H9 (cell line): Measurements from ENCODE around the gene RNF130. TPM values are rescaled to one million over a fixed set of nuclear protein-coding genes. Genes with fewer than 3 reads are reported as not detected.

Experiments used
- DNase-seq: peaks from one replicate; pipeline ENCODE4 v3.0.0-alpha.2; 2017
- H2AFZ ChIP-seq: one replicate; pipeline ENCODE4 v1.6.1; 2013; ENCODE audit warnings: mild to moderate bottlenecking, low read length, control low read depth, moderate library complexity
- H2AK5ac ChIP-seq: 2 replicates; pipeline ENCODE4 v1.6.1; 2013; ENCODE audit warnings: low read length, control low read depth, mixed read lengths; ENCODE audit not compliant: insufficient read length
- H2BK120ac ChIP-seq: one replicate; pipeline ENCODE4 v1.6.1; 2013; ENCODE audit warnings: low read depth, mild to moderate bottlenecking, low read length, control low read depth, inconsistent platforms; ENCODE audit not compliant: poor library complexity, severe bottlenecking
- H2BK12ac ChIP-seq: 2 replicates; pipeline ENCODE4 v1.6.1; 2013; ENCODE audit warnings: low read length, control low read depth, mixed read lengths, low read depth; ENCODE audit not compliant: insufficient read length
- H2BK15ac ChIP-seq: 2 replicates; pipeline ENCODE4 v1.6.1; 2013; ENCODE audit warnings: low read depth, low read length, control low read depth
- H2BK20ac ChIP-seq: one replicate; pipeline ENCODE4 v1.6.1; 2013; ENCODE audit warnings: low read depth, mild to moderate bottlenecking, low read length, control low read depth, inconsistent platforms; ENCODE audit not compliant: poor library complexity, severe bottlenecking
- H2BK5ac ChIP-seq: 2 replicates; pipeline ENCODE4 v1.6.1; 2013; ENCODE audit warnings: low read length, control low read depth, mixed read lengths; ENCODE audit not compliant: insufficient read length
- H3K14ac ChIP-seq: 2 replicates; pipeline ENCODE4 v1.6.1; 2013; ENCODE audit warnings: low read length, control low read depth; ENCODE audit not compliant: insufficient read depth
- H3K18ac ChIP-seq: 2 replicates; pipeline ENCODE4 v1.6.1; 2013; ENCODE audit warnings: low read depth, mild to moderate bottlenecking, mixed read lengths, low read length, control low read depth; ENCODE audit not compliant: insufficient read length
- H3K23ac ChIP-seq: 2 replicates; pipeline ENCODE4 v1.6.1; 2013; ENCODE audit warnings: low read length, control low read depth, mixed read lengths, low read depth; ENCODE audit not compliant: insufficient read length
- H3K23me2 ChIP-seq: 2 replicates; pipeline ENCODE4 v1.6.1; 2013; ENCODE audit warnings: low read depth, mild to moderate bottlenecking, mixed read lengths, low read length, control low read depth; ENCODE audit not compliant: insufficient read length, poor library complexity, severe bottlenecking
- H3K27ac ChIP-seq: 2 replicates; pipeline ENCODE4 v1.5.1; 2013; ENCODE audit warnings: low read length, control low read depth, mixed read lengths, low read depth; ENCODE audit not compliant: insufficient read length
- H3K27me3 ChIP-seq: 2 replicates; pipeline ENCODE4 v1.6.1; 2013; ENCODE audit warnings: low read length, control low read depth, inconsistent platforms; ENCODE audit not compliant: insufficient read depth
- H3K4ac ChIP-seq: 2 replicates; pipeline ENCODE4 v1.6.1; 2013; ENCODE audit warnings: low read depth, mild to moderate bottlenecking, control low read depth, inconsistent platforms, low read length, moderate library complexity
- H3K4me1 ChIP-seq: 2 replicates; pipeline ENCODE4 v1.6.1; 2013; ENCODE audit warnings: low read length, control low read depth, inconsistent platforms; ENCODE audit not compliant: insufficient read depth
- H3K4me2 ChIP-seq: 2 replicates; pipeline ENCODE4 v1.6.1; 2013; ENCODE audit warnings: low read length, control low read depth, mixed read lengths; ENCODE audit not compliant: insufficient read length, insufficient read depth
- H3K56ac ChIP-seq: 2 replicates; pipeline ENCODE4 v1.6.1; 2013; ENCODE audit warnings: low read depth, mild to moderate bottlenecking, mixed read lengths, low read length, control low read depth; ENCODE audit not compliant: insufficient read length
- H3K79me1 ChIP-seq: 2 replicates; pipeline ENCODE4 v1.6.1; 2013; ENCODE audit warnings: low read depth, mild to moderate bottlenecking, moderate library complexity, low read length, control low read depth, inconsistent platforms; ENCODE audit not compliant: insufficient read depth, poor library complexity, severe bottlenecking
- H3K79me2 ChIP-seq: 2 replicates; pipeline ENCODE4 v1.6.1; 2013; ENCODE audit warnings: low read length, control low read depth, inconsistent platforms; ENCODE audit not compliant: insufficient read depth
- H3K9ac ChIP-seq: 2 replicates; pipeline ENCODE4 v1.6.1; 2013; ENCODE audit warnings: low read length, control low read depth, mixed read lengths; ENCODE audit not compliant: insufficient read length; ENCODE audit errors: extremely low read depth
- H3K9me3 ChIP-seq: one replicate; pipeline ENCODE4 v1.6.1; 2013; ENCODE audit warnings: low read depth, low read length, inconsistent platforms; ENCODE audit not compliant: control insufficient read depth
- H3T11ph ChIP-seq: one replicate; pipeline ENCODE4 v1.6.1; 2013; ENCODE audit warnings: mild to moderate bottlenecking, low read length, control low read depth, inconsistent platforms
- H4K20me1 ChIP-seq: one replicate; pipeline ENCODE4 v1.6.1; 2013; ENCODE audit not compliant: control insufficient read depth, insufficient read length, insufficient read depth
- H4K5ac ChIP-seq: 2 replicates; pipeline ENCODE4 v1.6.1; 2013; ENCODE audit warnings: low read depth, mild to moderate bottlenecking, mixed read lengths, low read length, control low read depth; ENCODE audit not compliant: insufficient read length
- H4K8ac ChIP-seq: replicated peaks from 2 replicates; pipeline ENCODE4 v1.6.1; 2013; ENCODE audit warnings: low read length, control low read depth, mixed read lengths, low read depth; ENCODE audit not compliant: insufficient read length
- H4K91ac ChIP-seq: 2 replicates; pipeline ENCODE4 v1.6.1; 2013; ENCODE audit warnings: low read depth, mild to moderate bottlenecking, moderate library complexity, mixed read lengths, low read length, control low read depth; ENCODE audit not compliant: insufficient read length
- H3K27ac Mint-ChIP-seq, 3 experiments: 2 replicates in 2 of 3; 3 replicates in 1 of 3; pipeline ENCODE4 v1.8.0; 2020 to 2021; ENCODE audit warnings: mixed read lengths in 3 of 3, mild to moderate bottlenecking in 1 of 3, moderate library complexity in 1 of 3
- H3K27me3 Mint-ChIP-seq: 2 replicates; pipeline ENCODE4 v1.8.0; 2021; ENCODE audit warnings: low read depth, mild to moderate bottlenecking, moderate library complexity, mixed read lengths
- H3K36me3 Mint-ChIP-seq, 3 experiments: 2 replicates in 2 of 3; 3 replicates in 1 of 3; pipeline ENCODE4 v1.8.0; 2020 to 2021; ENCODE audit warnings: low read depth in 3 of 3, mixed read lengths in 3 of 3; ENCODE audit not compliant: insufficient read depth in 1 of 3
- H3K4me1 Mint-ChIP-seq, 2 experiments: 2 replicates each; pipeline ENCODE4 v1.8.0; 2020; ENCODE audit warnings: mixed read lengths in 2 of 2
- H3K4me3 Mint-ChIP-seq, 2 experiments: 2 replicates in 1 of 2; 3 replicates in 1 of 2; pipeline ENCODE4 v1.8.0; 2020 to 2021; ENCODE audit warnings: mild to moderate bottlenecking in 2 of 2, mixed read lengths in 2 of 2, moderate library complexity in 1 of 2
- H3K9me3 Mint-ChIP-seq, 2 experiments: 2 replicates in 1 of 2; 3 replicates in 1 of 2; pipeline ENCODE4 v1.8.0; 2020; ENCODE audit warnings: mild to moderate bottlenecking in 2 of 2, mixed read lengths in 2 of 2, moderate library complexity in 1 of 2
- CTCF ChIP-seq: fragments of 200-600 bp; sonication (generic); conservative IDR thresholded peaks from 3 replicates; pipeline ENCODE4 v1.8.0; 2021; ENCODE audit warnings: antibody characterized with exemption, mild to moderate bottlenecking
- WGBS: extraction: QIAGEN DNeasy Blood & Tissue Kit; methylation state at CpG from one replicate; pipeline ENCODE4 v1.1.7; 2013; ENCODE audit warnings: missing lambda C conversion rate, low lambda C conversion rate, mixed read lengths; ENCODE audit not compliant: insufficient read length; ENCODE audit errors: extremely low coverage; 5-methylcytosine and 5-hydroxymethylcytosine counted together
- total RNA-seq: library from RNA; stranded (reverse); gene quantifications from 2 replicates; pipeline ENCODE4 v1.2.1, GENCODE V29; 2021

Gene RNF130
- total RNA-seq, 1 experiment from 2014 or later = 80.0 TPM

- Histone ChIP-seq H3K79me1 (no peaks in the 10 kb centered on the region), H3T11ph (peak overlapping the region; percentile 26), H3K4me2 (no peak overlapping the region), H3K4me1 (peaks cover 17% of the 10 kb centered on the region; the same call in 1 of the 2 replicates), H2BK5ac (peak overlapping the region; percentile 1), H2AK5ac (peak overlapping the region; percentile 14), H3K9ac (no peak overlapping the region), H3K23ac (no peak overlapping the region), H2AFZ (no peak overlapping the region), H2BK20ac (no peak overlapping the region), H3K14ac (peak overlapping the region; percentile 13; the same call in 1 of the 2 replicates), H3K23me2 (no peaks in the 10 kb centered on the region), H3K4ac (peak overlapping the region; percentile 11; the same call in 1 of the 2 replicates), H3K56ac (no peak overlapping the region), H4K5ac (peak overlapping the region; percentile 1), H2BK120ac (peak overlapping the region; percentile 63), H4K8ac (no peak overlapping the region), H3K27ac (peak overlapping the region; percentile 62), H2BK15ac (no peak overlapping the region), H4K20me1 (no peaks in the 10 kb centered on the region), H3K79me2 (no peaks in the 10 kb centered on the region), H3K9me3 (no peaks in the 10 kb centered on the region), H2BK12ac (peak overlapping the region; percentile 0), H3K18ac (peak overlapping the region; percentile 66), H3K27me3 (no peaks in the 10 kb centered on the region), H4K91ac (peak overlapping the region; percentile 21)
- WGBS = no CpG with 5 or more reads among the region's 10 CpGs
- Mint-ChIP-seq H3K27ac (peak overlapping the region; percentile 99 to 100 (median 99)), H3K36me3 (peaks cover 10 to 26% (median 15%) of the 10 kb centered on the region in 3 experiments; a peak in 6 of 7 replicates), H3K9me3 (peaks cover 10 to 14% of the 10 kb centered on the region in 2 experiments), H3K4me3 (peak overlapping the region; percentile 9 to 64; a peak in 4 of 5 replicates), H3K27me3 (no peaks in the 10 kb centered on the region), H3K4me1 (peaks cover 63 to 66% of the 10 kb centered on the region in 2 experiments)
- no peak for DNase-seq
- no peak for TF ChIP-seq CTCF
Measured at GRCh38 chr5:180083529-180084060, 12.0 kb upstream of the RNF130 start.
